Parathyroid adenoma (tissue), 2 donors: ENCODE measurements around the gene KLHL10.
"Not testable (repeated sequence)": the region's sequence is repeated elsewhere in the genome, so short reads cannot be mapped to it uniquely, and the experiment has no call there.

Source experiments
- H2AFZ ChIP-seq: fragments of 300-600 bp; sonication (generic); one replicate; pipeline ENCODE4 v1.7.0; 2017; ENCODE audit warnings: antibody characterized with exemption, mild to moderate bottlenecking
- H3K27ac ChIP-seq: fragments of 300-600 bp; sonication (generic); one replicate; pipeline ENCODE4 v1.7.0; 2017
- H3K27me3 ChIP-seq: fragments of 300-600 bp; sonication (generic); one replicate; pipeline ENCODE4 v1.7.0; 2017; ENCODE audit warnings: low read length; ENCODE audit not compliant: control insufficient read depth, insufficient read depth
- H3K36me3 ChIP-seq: fragments of 300-600 bp; sonication (generic); one replicate; pipeline ENCODE4 v1.7.0; 2017; ENCODE audit warnings: low read length; ENCODE audit not compliant: control insufficient read depth, insufficient read depth
- H3K4me1 ChIP-seq: fragments of 300-600 bp; sonication (generic); one replicate; pipeline ENCODE4 v1.7.0; 2017; ENCODE audit warnings: control low read depth
- H3K4me2 ChIP-seq: fragments of 300-600 bp; sonication (generic); one replicate; pipeline ENCODE4 v1.7.0; 2017; ENCODE audit warnings: low read length
- H3K4me3 ChIP-seq: fragments of 300-600 bp; sonication (generic); one replicate; pipeline ENCODE4 v1.7.0; 2017; ENCODE audit warnings: low read depth, low read length
- H3K79me2 ChIP-seq: fragments of 300-600 bp; sonication (generic); one replicate; pipeline ENCODE4 v1.7.0; 2017; ENCODE audit warnings: control low read depth
- H3K9ac ChIP-seq: fragments of 300-600 bp; sonication (generic); one replicate; pipeline ENCODE4 v1.7.0; 2017; ENCODE audit warnings: mild to moderate bottlenecking
- H3K9me3 ChIP-seq: fragments of 300-600 bp; sonication (generic); one replicate; pipeline ENCODE4 v1.7.0; 2017; ENCODE audit warnings: low read length; ENCODE audit not compliant: control insufficient read depth
- CTCF ChIP-seq: fragments of 300-600 bp; sonication (generic); IDR thresholded peaks from one replicate; pipeline ENCODE4 v1.7.0; 2017; ENCODE audit warnings: antibody characterized with exemption, mild to moderate bottlenecking
- donor health status: primary hyperparathyroidism.

The KLHL10 gene

GRCh38 chr17:41825175-41825845, 12.3 kb upstream of the KLHL10 start:
- Histone ChIP-seq H3K36me3 (no peaks in the 10 kb centered on the region), H3K9me3 (no peaks in the 10 kb centered on the region)

GRCh38 chr17:41829961-41830360, 7.7 kb upstream of the KLHL10 start:
- H3K4me2 ChIP-seq, H3K27ac ChIP-seq, H3K27me3 ChIP-seq, H3K36me3 ChIP-seq, H3K9ac ChIP-seq, H3K79me2 ChIP-seq, H3K9me3 ChIP-seq, H3K4me3 ChIP-seq, H2AFZ ChIP-seq, H3K4me1 ChIP-seq: not testable (repeated sequence)

More at GRCh38 chr17:41825175-41825845, 12.3 kb upstream of the KLHL10 start:
- H3K4me1 ChIP-seq: no peaks in the 10 kb centered on the region
- no peak overlapping the region for H3K9ac ChIP-seq
- no peak overlapping the region for H2AFZ ChIP-seq
- H3K4me2 ChIP-seq: no peak overlapping the region
- no peaks in the 10 kb centered on the region for H3K27me3 ChIP-seq
- no peak overlapping the region for H3K4me3 ChIP-seq
- no peak for TF ChIP-seq CTCF
- H3K79me2 ChIP-seq: no peaks in the 10 kb centered on the region
- no peak overlapping the region for H3K27ac ChIP-seq

- peak overlapping the region; percentile 97 for H3K4me2 ChIP-seq
- no peaks in the 10 kb centered on the region for H3K4me1 ChIP-seq
- TF ChIP-seq CTCF: no peak
- H3K27me3 ChIP-seq: no peaks in the 10 kb centered on the region
- H2AFZ ChIP-seq: peak overlapping the region; percentile 96
- H3K9ac ChIP-seq: peak overlapping the region; percentile 78
- H3K27ac ChIP-seq: peak overlapping the region; percentile 43
- H3K36me3 ChIP-seq: no peaks in the 10 kb centered on the region
- no peaks in the 10 kb centered on the region for H3K79me2 ChIP-seq
- no peaks in the 10 kb centered on the region for H3K9me3 ChIP-seq
- peak overlapping the region; percentile 77 for H3K4me3 ChIP-seq
These were observed 2.3 kb upstream of the KLHL10 start for GRCh38 chr17:41835214-41835799.

- H3K9ac ChIP-seq: peak within 1 kb of the TSS; percentile 78
- no peaks in the 10 kb centered on the region for H3K79me2 ChIP-seq
These were observed 1.6 kb upstream of the KLHL10 start, which contains the start of gene NT5C3B for GRCh38 chr17:41835800-41836549. TSS of gene NT5C3B (minus strand) at chr17:41836232. CDS start at chr17:41836193, 39 bp downstream.

More at GRCh38 chr17:41835800-41836549, 1.6 kb upstream of the KLHL10 start, which contains the start of gene NT5C3B:
- H3K4me1 ChIP-seq: no peaks in the 10 kb centered on the region
- H3K4me2 ChIP-seq: peak within 1 kb of the TSS; percentile 97
- no peaks in the 10 kb centered on the region for H3K36me3 ChIP-seq
- H3K4me3 ChIP-seq: peak within 1 kb of the TSS; percentile 77
- TF ChIP-seq CTCF: no peak
- peak within 1 kb of the TSS; percentile 96 for H2AFZ ChIP-seq
- H3K9me3 ChIP-seq: no peaks in the 10 kb centered on the region
- H3K27ac ChIP-seq: peak within 1 kb of the TSS; percentile 43
- no peaks in the 10 kb centered on the region for H3K27me3 ChIP-seq
